HCT116 (cell line): ENCODE data around the gene CDK5RAP2. TPM values are rescaled to one million over a fixed set of nuclear protein-coding genes. Genes with fewer than 3 reads are reported as not detected.

Source experiments
- ATAC-seq: fragments of 200-7000 bp; cut with Tn5 transposase; 2 replicates; pipeline ENCODE4 v1.9.1; 2020; ENCODE audit warnings: mild to moderate bottlenecking, moderate library complexity
- BruUV-seq: library from RNA; stranded (reverse); fragments of 400-500 nt; replicated peaks from 2 replicates; lab custom pipeline; 2021; lab: Mats Ljungman, UMichigan
- CTCF ChIA-PET: fragments of 300-600 bp; sonication (Branson Sonifier 250); formaldehyde crosslinking; loops from one replicate; lab custom pipeline; 2021; ENCODE audit warnings: antibody characterized with exemption; lab: Charles Lee
- POLR2A ChIA-PET: fragments of 300-600, 350-600 bp; sonication (Branson Sonifier 250); formaldehyde crosslinking; loops from one replicate; lab custom pipeline; 2021; ENCODE audit warnings: antibody characterized with exemption; lab: Charles Lee
- RAD21 ChIA-PET, 2 experiments: fragments of 300-600 bp; sonication (Branson Sonifier 250); formaldehyde crosslinking; loops; one replicate each; lab custom pipeline; 2023; ENCODE audit warnings: low total read pairs in 2 of 2; ENCODE audit not compliant: uncharacterized antibody in 2 of 2, unreplicated experiment in 2 of 2, low non-redundant PET in 1 of 2; lab: Charles Lee
- DNase-seq: peaks from one replicate; pipeline ENCODE4 v3.0.0-alpha.2; 2010; ENCODE audit warnings: low read depth, low spot score
- H2AFZ ChIP-seq: fragments of 200-600 bp; shearing (Covaris generic), sonication (generic); 2 replicates; pipeline ENCODE4 v1.6.1; 2017; ENCODE audit warnings: low read depth, mixed run types, mixed read lengths, antibody characterized with exemption, low read length; ENCODE audit not compliant: poor library complexity, severe bottlenecking
- H3K27ac ChIP-seq: 2 replicates; pipeline ENCODE4 v1.5.1; 2012; ENCODE audit warnings: low read depth, low read length
- H3K27me3 ChIP-seq: fragments of 200-600 bp; sonication (generic); 2 replicates; pipeline ENCODE4 v1.6.1; 2016; ENCODE audit warnings: mixed run types, low read length, mixed read lengths; ENCODE audit not compliant: insufficient read depth
- H3K36me3 ChIP-seq, 2 experiments: fragments of 200-500 bp in 1 of 2; fragments of 200-600 bp in 1 of 2; sonication (Bioruptor generic) in 1 of 2; sonication (generic) in 1 of 2; 2 replicates each; pipeline versions ENCODE4 v1.5.1 to v1.6.1; 2014 to 2016; ENCODE audit warnings: low read length in 2 of 2, inconsistent platforms in 1 of 2, mixed read lengths in 1 of 2, mixed run types in 1 of 2; ENCODE audit not compliant: insufficient read depth in 2 of 2, control insufficient read depth in 1 of 2
- H3K4me1 ChIP-seq, 2 experiments: fragments of 200-600 bp in 1 of 2; sonication (generic) in 1 of 2; 2 replicates each; pipeline versions ENCODE4 v1.5.1 to v1.6.1; 2012 to 2017; ENCODE audit warnings: low read length in 2 of 2, inconsistent platforms in 1 of 2, mild to moderate bottlenecking in 1 of 2, mixed read lengths in 1 of 2, mixed run types in 1 of 2, moderate library complexity in 1 of 2; ENCODE audit not compliant: insufficient read depth in 2 of 2, control insufficient read depth in 1 of 2
- H3K4me2 ChIP-seq: fragments of 200-600 bp; sonication (generic); 2 replicates; pipeline ENCODE4 v1.6.1; 2017; ENCODE audit warnings: mixed run types, low read length, mixed read lengths
- H3K4me3 ChIP-seq, 2 experiments: fragments of 200-600 bp in 1 of 2; sonication (generic) in 1 of 2; replicated peaks in 1 of 2; 2 replicates each; pipeline ENCODE4 v1.5.1; 2011 to 2016; ENCODE audit warnings: low read length in 2 of 2, control low read depth in 1 of 2, low read depth in 1 of 2, mild to moderate bottlenecking in 1 of 2, mixed read lengths in 1 of 2, mixed run types in 1 of 2
- H3K79me2 ChIP-seq: fragments of 200-600 bp; sonication (generic); 2 replicates; pipeline ENCODE4 v1.6.1; 2017; ENCODE audit warnings: mild to moderate bottlenecking, mixed run types, low read length, moderate library complexity, mixed read lengths; ENCODE audit not compliant: insufficient read depth
- H3K9ac ChIP-seq: fragments of 200-600 bp; sonication (generic); 2 replicates; pipeline ENCODE4 v1.6.1; 2016; ENCODE audit warnings: low read length, mixed read lengths
- H3K9me2 ChIP-seq: fragments of 200-600 bp; sonication (generic), shearing (Covaris generic); 2 replicates; pipeline ENCODE4 v1.6.1; 2017; ENCODE audit warnings: mixed run types, mild to moderate bottlenecking, moderate library complexity; ENCODE audit not compliant: insufficient read depth
- H3K9me3 ChIP-seq, 2 experiments: fragments of 200-500 bp in 1 of 2; fragments of 200-600 bp in 1 of 2; sonication (Bioruptor generic) in 1 of 2; sonication (generic) in 1 of 2; 2 replicates each; pipeline ENCODE4 v1.6.1; 2014 to 2017; ENCODE audit warnings: low read length in 2 of 2, mixed read lengths in 2 of 2, inconsistent platforms in 1 of 2, low read depth in 1 of 2, mild to moderate bottlenecking in 1 of 2, mixed run types in 1 of 2, moderate library complexity in 1 of 2; ENCODE audit not compliant: control insufficient read depth in 1 of 2, insufficient read depth in 1 of 2
- H4K20me1 ChIP-seq: fragments of 200-600 bp; sonication (generic), shearing (Covaris generic); 2 replicates; pipeline ENCODE4 v1.6.1; 2017; ENCODE audit warnings: mixed run types, mild to moderate bottlenecking, moderate library complexity; ENCODE audit not compliant: insufficient read depth
- CEBPB ChIP-seq: IDR thresholded peaks from 2 replicates; pipeline ENCODE4 v1.6.1; 2012; ENCODE audit warnings: low read depth
- ELF1 ChIP-seq: IDR thresholded peaks from 2 replicates; pipeline ENCODE4 v1.6.1; 2012; ENCODE audit warnings: low read depth, borderline replicate concordance
- EZH2 ChIP-seq: fragments of 200-600 bp; sonication (generic); IDR thresholded peaks from 2 replicates; pipeline ENCODE4 v1.6.1; 2017; ENCODE audit warnings: antibody characterized with exemption, mixed run types
- JUND ChIP-seq: IDR thresholded peaks from 2 replicates; pipeline ENCODE4 v1.6.1; 2012
- MAX ChIP-seq: IDR thresholded peaks from 2 replicates; pipeline ENCODE4 v1.6.1; 2012
- POLR2A ChIP-seq: IDR thresholded peaks from 2 replicates; pipeline ENCODE4 v1.7.0; 2011; ENCODE audit warnings: borderline replicate concordance; ENCODE audit not compliant: insufficient read depth, insufficient read length; ENCODE audit errors: extremely low read depth
- POLR2AphosphoS5 ChIP-seq: IDR thresholded peaks from 2 replicates; pipeline ENCODE4 v1.6.1; 2011; ENCODE audit warnings: mild to moderate bottlenecking, low read depth, low read length, moderate library complexity
- RAD21 ChIP-seq: IDR thresholded peaks from 2 replicates; pipeline ENCODE4 v1.6.1; 2012; ENCODE audit warnings: low read depth, mild to moderate bottlenecking
- REST ChIP-seq: IDR thresholded peaks from 2 replicates; pipeline ENCODE4 v1.6.1; 2012; ENCODE audit warnings: low read depth
- ZNF274 ChIP-seq: fragments of 200-500 bp; sonication (Bioruptor generic); IDR thresholded peaks from 2 replicates; pipeline ENCODE4 v1.6.1; 2014; ENCODE audit warnings: mild to moderate bottlenecking, low read depth, low read length, inconsistent platforms
- intact Hi-C: fragments of 100-400 bp; cut with micrococcal nuclease; formaldehyde crosslinking; loops from 2 replicates; pipeline ENCODE4 v1.10.0; 2022
- total RNA-seq: library from RNA; stranded (reverse); gene quantifications from one replicate; pipeline ENCODE4 v1.2.1, GENCODE V29; 2021; ENCODE audit not compliant: unreplicated experiment

The CDK5RAP2 gene
- total RNA-seq, 1 experiment from 2014 or later = 56.2 TPM

- Histone ChIP-seq H3K4me2 (no peak overlapping the region), H3K9me2 (no peaks in the 10 kb centered on the region), H3K4me1 (no peaks in the 10 kb centered on the region), H3K36me3 (peaks cover 4 to 20% of the 10 kb centered on the region in 2 experiments), H2AFZ (no peak overlapping the region), H3K9me3 (no peaks in the 10 kb centered on the region), H3K27ac (no peak overlapping the region), H3K27me3 (no peaks in the 10 kb centered on the region), H3K9ac (no peak overlapping the region), H3K4me3 (no peak overlapping the region), H4K20me1 (no peaks in the 10 kb centered on the region), H3K79me2 (no peaks in the 10 kb centered on the region)
- ChIA-PET RAD21 (no interaction called here), POLR2A (no interaction called here), CTCF (no interaction called here)
- TF ChIP-seq JUND (no peak), ZNF274 (no peak), POLR2AphosphoS5 (no peak), ELF1 (no peak), MAX (no peak), CEBPB (no peak)
- no TSS peak for BruUV-seq
- ATAC-seq = no peak
- intact Hi-C loops = no loop called here
- DNase-seq = no peak
Measured at GRCh38 chr9:120513825-120514396, 66.1 kb downstream of the CDK5RAP2 start.

GRCh38 chr9:120510816-120511215 lies 69.2 kb downstream of the CDK5RAP2 start:
- RAD21 ChIA-PET = no interaction called here
- Histone ChIP-seq H3K4me2 (no peak overlapping the region), H3K27me3 (no peaks in the 10 kb centered on the region), H3K27ac (no peak overlapping the region), H3K4me3 (no peak overlapping the region), H3K9ac (no peak overlapping the region), H3K9me3 (0 out of 4 replicates have a peak, but pooled peaks cover 0 to 7% of the 10 kb centered on the region in 2 experiments), H3K36me3 (peaks cover 2 to 20% of the 10 kb centered on the region in 2 experiments; a peak in 2 of 4 replicates), H2AFZ (no peak overlapping the region), H4K20me1 (no peaks in the 10 kb centered on the region), H3K79me2 (no peaks in the 10 kb centered on the region), H3K9me2 (no peaks in the 10 kb centered on the region), H3K4me1 (no peaks in the 10 kb centered on the region)
- CTCF ChIA-PET = no interaction called here
- TF ChIP-seq CEBPB (no peak), RAD21 (no peak), JUND (no peak), REST (no peak), EZH2 (no peak), POLR2A (no peak)
- intact Hi-C loops = no loop called here
- BruUV-seq = no TSS peak
- POLR2A ChIA-PET = no interaction called here
- no peak for DNase-seq
- no peak for ATAC-seq
